HUES6 (cell line): Measurements from ENCODE around the gene ATRIP.

ENCODE experiments used
- H3K27ac ChIP-seq: 2 replicates; pipeline ENCODE4 v1.7.0; 2013; ENCODE audit warnings: low read depth, mild to moderate bottlenecking, low read length, inconsistent platforms
- H3K27me3 ChIP-seq: 2 replicates; pipeline ENCODE4 v1.6.1; 2013; ENCODE audit warnings: low read length; ENCODE audit not compliant: control insufficient read depth, insufficient read depth
- H3K36me3 ChIP-seq: 2 replicates; pipeline ENCODE4 v1.6.1; 2013; ENCODE audit warnings: low read length; ENCODE audit not compliant: control insufficient read depth, insufficient read depth
- H3K4me1 ChIP-seq: 2 replicates; pipeline ENCODE4 v1.6.1; 2013; ENCODE audit warnings: low read length; ENCODE audit not compliant: control insufficient read depth, insufficient read depth
- H3K4me3 ChIP-seq: 2 replicates; pipeline ENCODE4 v1.5.1; 2013; ENCODE audit warnings: low read depth, low read length
- H3K9ac ChIP-seq: one replicate; pipeline ENCODE4 v1.6.1; 2013; ENCODE audit warnings: mild to moderate bottlenecking, low read length
- H3K9me3 ChIP-seq: 2 replicates; pipeline ENCODE4 v1.6.1; 2013; ENCODE audit warnings: low read depth, low read length; ENCODE audit not compliant: control insufficient read depth, insufficient read depth

The ATRIP gene

GRCh38 chr3:48404440-48405342 lies 41.8 kb upstream of the ATRIP start:
- no peak overlapping the region; the same call in 1 of the 2 replicates for H3K27ac ChIP-seq
- H3K4me3 ChIP-seq: no peak overlapping the region
- peak overlapping the region; percentile 8 for H3K9ac ChIP-seq
- no peaks in the 10 kb centered on the region for H3K27me3 ChIP-seq
- H3K9me3 ChIP-seq: no peaks in the 10 kb centered on the region
- H3K36me3 ChIP-seq: peaks cover 76% of the 10 kb centered on the region
- no peaks in the 10 kb centered on the region for H3K4me1 ChIP-seq

- H3K4me3 ChIP-seq: no peak overlapping the region
- H3K27me3 ChIP-seq: no peaks in the 10 kb centered on the region
- peaks cover 83% of the 10 kb centered on the region for H3K36me3 ChIP-seq
- H3K4me1 ChIP-seq: no peaks in the 10 kb centered on the region
- H3K9ac ChIP-seq: no peak overlapping the region
- H3K9me3 ChIP-seq: no peaks in the 10 kb centered on the region
- H3K27ac ChIP-seq: no peak overlapping the region
These were observed 41.1 kb upstream of the ATRIP start for GRCh38 chr3:48405343-48405881.

- Histone ChIP-seq H3K27ac (no peak overlapping the region), H3K9me3 (no peaks in the 10 kb centered on the region), H3K4me3 (no peak overlapping the region), H3K9ac (no peak overlapping the region), H3K27me3 (no peaks in the 10 kb centered on the region), H3K36me3 (peaks cover 85% of the 10 kb centered on the region), H3K4me1 (no peaks in the 10 kb centered on the region)
These were observed 40.6 kb upstream of the ATRIP start for GRCh38 chr3:48405971-48406370.

DNA sequence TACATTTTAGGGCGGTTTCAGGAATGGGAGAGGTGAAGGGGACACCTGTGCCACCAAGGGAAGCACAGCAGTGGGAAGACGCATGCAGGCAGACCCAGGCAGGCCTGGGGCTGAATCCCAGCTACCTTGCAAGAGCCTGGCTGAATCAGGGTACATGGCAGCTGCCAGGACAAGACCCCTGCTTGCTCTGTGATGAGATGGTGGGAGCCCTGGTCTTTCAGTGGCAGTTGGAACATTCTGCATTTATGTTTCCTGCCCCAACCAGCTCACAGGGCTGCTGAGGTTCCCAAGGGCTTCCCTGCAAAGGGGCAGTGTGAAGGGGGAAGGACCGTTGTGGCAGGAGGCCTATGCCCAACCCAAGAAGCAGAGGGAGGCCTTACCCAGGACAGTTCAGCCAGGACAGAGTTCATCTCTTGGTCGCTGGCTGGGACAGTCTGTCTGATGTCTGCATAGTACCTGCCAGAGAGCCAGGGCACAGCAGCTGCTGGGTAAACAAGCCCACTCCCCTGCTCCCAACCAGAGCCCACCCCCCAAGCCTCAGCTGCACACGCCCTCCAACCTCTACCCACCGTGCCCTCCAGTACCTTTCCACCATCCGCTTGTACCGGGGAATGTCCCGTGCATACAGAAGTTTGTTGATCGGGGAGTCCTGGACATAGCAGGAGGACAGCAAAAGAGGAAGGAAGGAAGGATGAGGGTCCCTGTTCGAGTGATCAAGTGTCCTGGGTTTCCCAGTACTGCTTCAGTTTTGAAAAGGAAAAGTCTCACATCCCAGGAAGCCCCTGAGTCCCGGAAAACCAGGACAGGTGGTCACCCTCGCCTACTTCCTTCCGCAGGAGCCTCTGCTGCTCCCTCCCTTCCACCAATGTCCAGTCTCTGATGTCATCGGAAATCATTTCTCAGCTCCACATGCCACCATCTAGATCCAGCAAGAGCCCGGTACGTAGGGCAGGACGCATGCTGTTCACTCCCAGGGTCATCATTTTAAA lies 39.8 kb upstream of the ATRIP start:
- H3K36me3 ChIP-seq: peaks cover 93% of the 10 kb centered on the region
- no peaks in the 10 kb centered on the region for H3K9me3 ChIP-seq
- H3K9ac ChIP-seq: no peak overlapping the region
- no peaks in the 10 kb centered on the region for H3K4me1 ChIP-seq
- H3K4me3 ChIP-seq: no peak overlapping the region
- no peak overlapping the region for H3K27ac ChIP-seq
- H3K27me3 ChIP-seq: no peaks in the 10 kb centered on the region

GRCh38 chr3:48407542-48408099 lies 38.9 kb upstream of the ATRIP start:
- peaks cover 99% of the 10 kb centered on the region for H3K36me3 ChIP-seq

GRCh38 chr3:48408823-48409281 lies 37.7 kb upstream of the ATRIP start:
- H3K9me3 ChIP-seq: no peaks in the 10 kb centered on the region
- no peak overlapping the region for H3K4me3 ChIP-seq
- H3K36me3 ChIP-seq: peaks cover 99% of the 10 kb centered on the region
- H3K27me3 ChIP-seq: no peaks in the 10 kb centered on the region
- no peak overlapping the region for H3K27ac ChIP-seq
- H3K9ac ChIP-seq: no peak overlapping the region
- H3K4me1 ChIP-seq: no peaks in the 10 kb centered on the region

More at GRCh38 chr3:48407542-48408099, 38.9 kb upstream of the ATRIP start:
- Histone ChIP-seq H3K9me3 (no peaks in the 10 kb centered on the region), H3K9ac (no peak overlapping the region), H3K4me1 (no peaks in the 10 kb centered on the region), H3K4me3 (no peak overlapping the region), H3K27me3 (no peaks in the 10 kb centered on the region), H3K27ac (no peak overlapping the region)

DNA sequence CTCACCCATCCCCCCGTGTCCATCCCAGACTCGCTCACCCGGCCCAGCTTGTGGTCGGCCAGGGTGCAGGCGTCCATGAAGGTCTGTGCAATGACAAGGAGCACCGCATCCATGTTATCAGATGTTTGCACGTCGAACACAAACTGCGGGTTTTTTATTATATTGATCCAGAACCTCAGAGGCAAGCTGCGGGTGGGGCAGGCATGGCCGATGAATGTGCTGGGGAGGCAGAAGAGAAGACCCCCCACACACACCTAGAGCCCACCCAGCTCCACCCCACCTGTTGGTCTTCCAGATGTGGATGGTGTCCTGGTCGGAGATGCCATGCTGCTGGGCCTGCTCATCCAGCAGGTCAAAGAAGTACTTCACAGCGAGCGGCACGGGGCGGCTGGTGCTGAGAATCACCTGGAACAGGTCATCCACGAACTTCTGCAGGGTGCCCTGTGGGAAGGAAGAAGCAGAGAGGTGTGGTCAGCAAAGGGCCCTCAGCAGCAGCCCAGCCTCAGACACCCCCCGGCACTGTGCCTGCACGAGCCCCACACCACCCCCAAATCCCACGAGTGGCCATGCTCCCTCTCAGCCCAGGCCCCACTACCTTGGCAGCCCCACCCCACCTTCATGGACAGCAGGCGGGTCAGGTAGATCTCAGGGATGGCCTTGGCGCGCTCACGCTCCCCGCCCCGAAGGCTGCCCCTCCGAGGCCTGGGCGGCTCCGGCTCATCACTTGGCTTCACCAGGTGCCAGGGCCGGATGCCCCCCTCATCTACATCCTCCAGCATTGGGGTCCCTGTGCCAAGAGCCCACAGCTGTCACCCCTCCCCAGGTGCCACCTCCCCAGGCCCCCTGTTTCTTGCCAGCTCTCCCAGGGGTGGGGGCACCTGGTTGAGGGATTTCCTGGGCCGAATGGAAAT lies 37.0 kb upstream of the ATRIP start:
- H3K9ac ChIP-seq: no peak overlapping the region
- no peaks in the 10 kb centered on the region for H3K4me1 ChIP-seq
- no peak overlapping the region for H3K27ac ChIP-seq
- H3K4me3 ChIP-seq: no peak overlapping the region
- no peaks in the 10 kb centered on the region for H3K9me3 ChIP-seq
- H3K27me3 ChIP-seq: no peaks in the 10 kb centered on the region
- peaks cover 99% of the 10 kb centered on the region for H3K36me3 ChIP-seq

DNA sequence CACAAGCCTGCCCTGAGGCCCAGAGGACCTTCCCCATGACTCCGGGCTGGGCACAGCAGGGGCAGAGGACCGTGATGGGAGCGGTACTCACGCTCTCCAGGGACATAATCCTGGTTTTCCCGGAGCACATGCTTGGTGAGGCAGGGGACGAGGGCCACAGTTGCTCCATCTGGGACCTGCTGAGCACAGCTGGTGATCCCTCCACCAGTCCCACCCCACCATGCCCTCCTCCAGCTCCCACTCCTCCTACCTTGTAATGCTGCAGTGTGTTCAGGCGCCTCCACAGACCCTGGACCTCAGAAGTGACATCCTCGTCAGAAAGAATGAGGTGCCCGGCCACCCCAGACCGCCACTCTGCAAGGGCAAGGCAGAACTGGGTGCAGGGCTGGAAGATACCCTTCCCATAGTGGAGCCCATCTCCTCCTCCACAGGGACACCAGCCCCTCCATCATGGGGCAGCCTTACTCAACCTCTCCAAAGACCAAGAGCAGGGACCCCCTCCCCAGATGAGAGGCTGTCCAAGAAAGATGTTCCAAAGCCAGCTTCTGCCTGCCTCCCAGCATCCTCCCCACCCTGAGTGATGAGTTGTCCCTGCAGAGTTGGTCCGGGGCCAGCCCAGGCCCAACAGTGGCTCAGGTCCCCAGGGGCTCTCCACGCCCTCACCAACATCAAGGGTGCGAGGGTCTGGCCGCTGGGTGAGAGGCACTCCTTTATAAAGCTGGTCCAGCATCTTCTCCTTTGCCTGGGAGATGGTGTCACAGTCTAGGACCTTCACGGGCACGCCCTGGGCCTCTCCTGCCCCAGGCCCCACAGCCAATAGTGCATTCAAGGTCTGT lies 36.1 kb upstream of the ATRIP start:
- peaks cover 99% of the 10 kb centered on the region for H3K36me3 ChIP-seq
- no peaks in the 10 kb centered on the region for H3K27me3 ChIP-seq
- H3K9me3 ChIP-seq: no peaks in the 10 kb centered on the region
- H3K4me1 ChIP-seq: no peaks in the 10 kb centered on the region
- H3K4me3 ChIP-seq: no peak overlapping the region
- H3K27ac ChIP-seq: no peak overlapping the region
- no peak overlapping the region for H3K9ac ChIP-seq

DNA sequence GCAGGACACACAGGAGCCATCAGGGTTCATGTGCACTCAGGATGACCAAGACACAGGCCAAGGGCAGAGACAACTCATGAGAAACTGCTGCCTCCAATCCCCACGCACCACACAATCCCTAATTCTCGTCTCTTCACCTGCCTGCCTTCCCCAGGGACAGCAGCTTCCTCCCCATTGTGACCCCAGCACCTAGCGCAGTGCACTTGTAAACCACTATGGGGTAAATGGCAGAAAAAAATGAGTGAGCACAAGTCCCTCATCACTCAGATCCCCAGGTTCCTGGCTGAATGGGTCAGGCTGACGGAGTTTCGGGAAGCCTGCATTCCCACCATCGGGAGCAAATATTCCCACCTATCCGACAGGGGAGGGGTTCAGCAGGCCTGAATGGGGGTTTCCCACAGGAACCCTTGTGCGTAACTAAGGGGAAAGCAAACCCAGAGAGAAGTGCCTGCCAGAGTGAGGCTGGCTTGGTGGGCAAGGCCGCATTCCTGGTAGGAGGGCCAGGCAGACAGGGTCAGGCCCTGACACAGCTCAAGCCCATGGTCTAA lies 35.4 kb upstream of the ATRIP start:
- H3K4me3 ChIP-seq: no peak overlapping the region
- peaks cover 99% of the 10 kb centered on the region for H3K36me3 ChIP-seq
- H3K9ac ChIP-seq: no peak overlapping the region

More for the DNA sequence above, 35.4 kb upstream of the ATRIP start:
- Histone ChIP-seq H3K4me1 (no peaks in the 10 kb centered on the region), H3K9me3 (no peaks in the 10 kb centered on the region), H3K27ac (no peak overlapping the region), H3K27me3 (no peaks in the 10 kb centered on the region)
